ENCODE data around the gene MTHFS. TPM values are rescaled to one million over a fixed set of nuclear protein-coding genes. Genes with fewer than 3 reads are reported as not detected.

The MTHFS gene
- polyA plus RNA-seq, 1 donor, result 34.9 TPM

- DNase-seq, result no peak
Measured at GRCh38 chr15:79820820-79821219, 76.0 kb downstream of the MTHFS start.

- DNase-seq, result no peak
Measured at GRCh38 chr15:79820176-79820575, 76.6 kb downstream of the MTHFS start.

- DNase-seq, result no peak
Measured at GRCh38 chr15:79816571-79816970, 80.2 kb downstream of the MTHFS start.

- no peak for DNase-seq
Measured at GRCh38 chr15:79815468-79815867, 81.3 kb downstream of the MTHFS start.

- no peak for DNase-seq
Measured at GRCh38 chr15:79812541-79812940, 84.3 kb downstream of the MTHFS start.

GRCh38 chr15:79811406-79812405, 85.1 kb downstream of the MTHFS start:
- no peak for DNase-seq

GRCh38 chr15:79804838-79805237, 92.0 kb downstream of the MTHFS start:
- DNase-seq, result no peak

GRCh38 chr15:79798311-79798710, 98.5 kb downstream of the MTHFS start:
- no peak for DNase-seq

Other genes with a start within 250 kb of the MTHFS start
- gene BCL2A1, start 74.2 kb upstream of the MTHFS start, polyA plus RNA-seq (ENCODE audit: insufficient read length), result not detected
- gene ZFAND6, start 162.7 kb upstream of the MTHFS start, polyA plus RNA-seq (ENCODE audit: insufficient read length), result 132 TPM